ENCODE measurements around the gene USP6NL. TPM values are rescaled to one million over a fixed set of nuclear protein-coding genes. Genes with fewer than 3 reads are reported as not detected.

USP6NL gene
- total RNA-seq, 1 experiment from 2014 or later, result 24.6 TPM

DNA sequence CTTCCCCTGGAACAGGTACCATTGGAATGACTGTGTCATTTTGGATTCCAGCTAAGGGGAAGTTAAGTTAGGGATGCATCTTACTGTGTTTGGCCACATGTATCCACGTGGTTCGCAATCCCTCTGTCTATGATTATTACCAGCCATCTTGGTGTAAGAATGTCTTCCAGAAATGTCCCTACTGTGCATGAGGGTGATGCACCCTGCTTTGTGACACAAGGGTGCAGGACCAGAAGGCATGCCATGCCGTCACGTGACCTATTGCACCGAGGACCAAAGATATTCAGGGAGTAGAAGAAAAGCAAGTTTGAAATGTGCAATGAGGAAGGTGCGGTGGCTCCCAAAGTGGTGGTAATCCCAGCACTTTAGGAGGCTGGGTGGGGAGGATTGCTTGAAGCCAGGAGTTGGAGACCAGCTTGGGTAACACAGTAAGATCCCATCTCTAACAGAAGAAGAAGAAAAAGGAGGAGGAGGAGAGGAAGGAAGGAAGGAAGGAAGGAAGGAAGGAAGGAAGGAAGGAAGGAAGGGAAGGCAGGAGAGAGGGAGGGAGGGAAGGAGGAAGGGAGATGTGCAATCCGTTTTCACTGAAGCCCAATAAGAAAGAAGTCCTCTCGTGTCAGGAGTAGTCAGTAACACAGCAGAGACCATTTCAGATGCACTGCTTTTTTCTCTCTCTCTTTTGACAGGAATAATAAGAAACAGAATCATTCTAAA is 42.5 kb upstream of the USP6NL start:
- Histone ChIP-seq H4K20me1 (ENCODE audit: insufficient read depth) (no peaks in the 10 kb centered on the region), H3K4me2 (ENCODE audit: low read length) (no peak overlapping the region), H2AFZ (ENCODE audit: low read depth, low read length, poor library complexity, severe bottlenecking) (no peak overlapping the region), H3K27me3 (ENCODE audit: insufficient read depth, low read length) (no peaks in the 10 kb centered on the region), H3K9me3 (ENCODE audit: control insufficient read depth in 1 of 2, insufficient read depth in 1 of 2, low read depth in 1 of 2, low read length in 2 of 2) (no peaks in the 10 kb centered on the region), H3K4me1 (ENCODE audit: control insufficient read depth in 1 of 2, insufficient read depth in 2 of 2, low read length in 2 of 2) (peaks cover 4 to 31% of the 10 kb centered on the region in 2 experiments; a peak in 3 of 4 replicates), H3K9ac (ENCODE audit: low read length) (no peak overlapping the region), H3K4me3 (replicated peaks in 1 of 2; ENCODE audit: low read depth in 1 of 2, low read length in 2 of 2) (no peak overlapping the region), H3K27ac (ENCODE audit: low read depth, low read length) (no peak overlapping the region), H3K79me2 (ENCODE audit: insufficient read depth, low read length) (no peaks in the 10 kb centered on the region), H3K9me2 (ENCODE audit: insufficient read depth) (no peaks in the 10 kb centered on the region), H3K36me3 (ENCODE audit: control insufficient read depth in 1 of 2, insufficient read depth in 2 of 2, low read length in 2 of 2) (no peaks in the 10 kb centered on the region)
- CTCF ChIA-PET, result no interaction called here
- TF ChIP-seq TCF7L2 (IDR thresholded peaks at IDR 0.05; ENCODE audit: borderline replicate concordance, extremely low read depth, insufficient read depth, insufficient read length) (no peak), ZNF274 (IDR thresholded peaks at IDR 0.05; ENCODE audit: low read depth, low read length) (no peak), POLR2A (IDR thresholded peaks at IDR 0.05; ENCODE audit: borderline replicate concordance, extremely low read depth, insufficient read depth, insufficient read length) (no peak), EZH2phosphoT487 (IDR thresholded peaks at IDR 0.05; ENCODE audit: borderline replicate concordance) (no peak), EZH2 (IDR thresholded peaks at IDR 0.05) (no peak), CEBPB (IDR thresholded peaks at IDR 0.05; ENCODE audit: low read depth) (no peak), SP1 (IDR thresholded peaks at IDR 0.05; ENCODE audit: low read depth) (no peak), SRF (IDR thresholded peaks at IDR 0.05; ENCODE audit: low read depth) (no peak)
- TF ChIP-seq, protein P1, sequence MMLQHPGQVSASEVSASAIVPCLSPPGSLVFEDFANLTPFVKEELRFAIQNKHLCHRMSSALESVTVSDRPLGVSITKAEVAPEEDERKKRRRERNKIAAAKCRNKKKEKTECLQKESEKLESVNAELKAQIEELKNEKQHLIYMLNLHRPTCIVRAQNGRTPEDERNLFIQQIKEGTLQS (IDR thresholded peaks at IDR 0.05), result no peak
- ATAC-seq (no peak), DNase-seq (ENCODE audit: low read depth, low spot score) (no peak)
- no TSS peak for BruUV-seq (replicated peaks)
- intact Hi-C loops (cut with micrococcal nuclease), result no loop called here
- POLR2A ChIA-PET, result no interaction called here
- RAD21 ChIA-PET (ENCODE audit: low non-redundant PET in 1 of 2, low total read pairs in 2 of 2, uncharacterized antibody in 2 of 2, unreplicated experiment in 2 of 2), result no interaction called here

DNA sequence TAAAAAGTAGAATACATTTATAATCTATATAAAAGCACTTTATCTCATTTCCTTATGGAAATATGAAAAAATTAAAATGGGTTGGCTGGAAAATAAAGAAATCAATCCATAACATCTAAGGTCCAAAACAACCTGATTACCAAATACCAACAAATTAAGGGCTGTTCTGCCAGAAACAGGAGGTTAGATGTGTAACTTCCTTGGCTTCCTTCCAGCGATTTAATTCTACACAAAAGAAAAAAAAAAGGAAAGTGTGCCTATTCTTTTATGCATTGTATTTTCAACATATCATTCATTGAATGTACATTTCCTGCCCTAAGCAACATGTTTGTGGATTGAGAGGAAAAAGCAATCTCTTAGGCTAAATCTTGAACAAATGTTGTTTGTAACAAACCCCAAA is 36.2 kb upstream of the USP6NL start:
- TF ChIP-seq CEBPB (IDR thresholded peaks at IDR 0.05; ENCODE audit: low read depth), result no peak
- no peak for TF ChIP-seq SP1 (IDR thresholded peaks at IDR 0.05; ENCODE audit: low read depth)
- no peak for TF ChIP-seq POLR2AphosphoS5 (IDR thresholded peaks at IDR 0.05; ENCODE audit: low read depth, low read length)
- no peak for TF ChIP-seq EZH2 (IDR thresholded peaks at IDR 0.05)
- no peak overlapping the region for H3K4me3 ChIP-seq (replicated peaks in 1 of 2; ENCODE audit: low read depth in 1 of 2, low read length in 2 of 2)
- BruUV-seq (replicated peaks), result no TSS peak
- ATAC-seq (no peak), DNase-seq (ENCODE audit: low read depth, low spot score) (no peak)
- CTCF ChIA-PET, result no interaction called here
- no peaks in the 10 kb centered on the region for H3K27me3 ChIP-seq (ENCODE audit: insufficient read depth, low read length)
- peaks cover 0 to 10% of the 10 kb centered on the region in 2 experiments; a peak in 2 of 4 replicates for H3K4me1 ChIP-seq (ENCODE audit: control insufficient read depth in 1 of 2, insufficient read depth in 2 of 2, low read length in 2 of 2)
- no peak overlapping the region for H2AFZ ChIP-seq (ENCODE audit: low read depth, low read length, poor library complexity, severe bottlenecking)
- no peaks in the 10 kb centered on the region for H3K36me3 ChIP-seq (ENCODE audit: control insufficient read depth in 1 of 2, insufficient read depth in 2 of 2, low read length in 2 of 2)
- H3K4me2 ChIP-seq (ENCODE audit: low read length), result no peak overlapping the region
- intact Hi-C loops (cut with micrococcal nuclease), result no loop called here
- H3K9me3 ChIP-seq (ENCODE audit: control insufficient read depth in 1 of 2, insufficient read depth in 1 of 2, low read depth in 1 of 2, low read length in 2 of 2), result no peaks in the 10 kb centered on the region
- H4K20me1 ChIP-seq (ENCODE audit: insufficient read depth), result no peaks in the 10 kb centered on the region
- POLR2A ChIA-PET, result no interaction called here
- no peaks in the 10 kb centered on the region for H3K79me2 ChIP-seq (ENCODE audit: insufficient read depth, low read length)
- no peak overlapping the region for H3K9ac ChIP-seq (ENCODE audit: low read length)
- H3K9me2 ChIP-seq (ENCODE audit: insufficient read depth), result no peaks in the 10 kb centered on the region
- no peak overlapping the region for H3K27ac ChIP-seq (ENCODE audit: low read depth, low read length)
- RAD21 ChIA-PET (ENCODE audit: low non-redundant PET in 1 of 2, low total read pairs in 2 of 2, uncharacterized antibody in 2 of 2, unreplicated experiment in 2 of 2), result no interaction called here
